SK-N-MC (cell line): Measurements from ENCODE around the gene PARVA.

Experiments
- EZH2 ChIP-seq: fragments of 200-600 bp; sonication (generic); IDR thresholded peaks from one replicate; pipeline ENCODE4 v1.6.1; 2017; ENCODE audit warnings: antibody characterized with exemption
- FOXP2 ChIP-seq: optimal IDR thresholded peaks from 2 replicates; pipeline ENCODE3; 2011; ENCODE audit warnings: mild to moderate bottlenecking, moderate library complexity; ENCODE audit not compliant: insufficient read depth; ENCODE audit errors: extremely low read length, control extremely low read depth
- POLR2AphosphoS5 ChIP-seq: IDR thresholded peaks from 2 replicates; pipeline ENCODE4 v1.6.1; 2012; ENCODE audit warnings: mild to moderate bottlenecking, low read depth, low read length, borderline replicate concordance

- TF ChIP-seq POLR2AphosphoS5 (no peak), EZH2 (no peak), FOXP2 (no peak)
Measured at GRCh38 chr11:12523180-12523924, 146.0 kb downstream of the PARVA start.
